Keratinocyte (primary cell): ENCODE data around the gene PGM1.

Experiments used
- CTCF ChIP-seq, 3 experiments: IDR thresholded peaks in 1 of 3; conservative IDR thresholded peaks in 1 of 3; optimal IDR thresholded peaks in 1 of 3; 2 replicates in 2 of 3; 3 replicates in 1 of 3; pipeline versions ENCODE3 to v1.5.1; 2011; ENCODE audit warnings: low read length in 3 of 3, mild to moderate bottlenecking in 3 of 3, moderate library complexity in 2 of 3, control low read depth in 1 of 3, inconsistent platforms in 1 of 3; ENCODE audit not compliant: insufficient read depth in 2 of 3; ENCODE audit errors: extremely low read depth in 1 of 3
- EZH2 ChIP-seq: IDR thresholded peaks from one replicate; pipeline ENCODE4 v1.6.1; 2012; ENCODE audit warnings: inconsistent platforms, mild to moderate bottlenecking, low read length, moderate library complexity

- TF ChIP-seq EZH2 (no peak), CTCF (optimal IDR thresholded peaks at IDR 0.05 in 1 of 3, IDR thresholded peaks at IDR 0.05 in 1 of 3, conservative IDR thresholded peaks at IDR 0.05 in 1 of 3; ENCODE audit: extremely low read depth in 1 of 3, insufficient read depth in 2 of 3, low read length in 3 of 3) (no peak)
Measured at GRCh38 chr1:63590166-63590560, 3.0 kb upstream of the PGM1 start.
